Stimulated activated CD4-positive, alpha-beta T cell treated with anti-CD3 and anti-CD28 coated beads, Interleukin-4, amount 100 ng/mL, for 24 hours (primary cell): Measurements from ENCODE around the gene IGFBP4.
A peak's percentile ranks its signal among the peaks of the same experiment; 100 is the strongest.

Experiments
- DNase-seq: peaks from one replicate; pipeline ENCODE4 v3.0.0-alpha.2; 2020

The IGFBP4 gene

GRCh38 chr17:40432864-40433528 is 10.3 kb upstream of the IGFBP4 start:
- DNase-seq, result no peak

GRCh38 chr17:40433551-40434415 is 9.5 kb upstream of the IGFBP4 start:
- peak; percentile 20 for DNase-seq

GRCh38 chr17:40436636-40437035 is 6.6 kb upstream of the IGFBP4 start:
- DNase-seq, result no peak

GRCh38 chr17:40437095-40437732 is 6.0 kb upstream of the IGFBP4 start:
- no peak for DNase-seq

- no peak for DNase-seq
Measured at GRCh38 chr17:40440166-40440565, 3.1 kb upstream of the IGFBP4 start.

- no peak for DNase-seq
Measured at GRCh38 chr17:40442392-40443195, 656 bp upstream of the IGFBP4 start.

- no peak for DNase-seq
Measured at GRCh38 chr17:40443988-40444899, 994 bp downstream of the IGFBP4 start.

- no peak for DNase-seq
Measured at GRCh38 chr17:40445751-40446468, 2.7 kb downstream of the IGFBP4 start.

GRCh38 chr17:40447148-40447644 is 3.9 kb downstream of the IGFBP4 start:
- no peak for DNase-seq

GRCh38 chr17:40447806-40448205 is 4.6 kb downstream of the IGFBP4 start:
- no peak for DNase-seq

GRCh38 chr17:40448213-40448638 is 5.0 kb downstream of the IGFBP4 start:
- DNase-seq, result no peak

GRCh38 chr17:40448639-40449261 is 5.5 kb downstream of the IGFBP4 start:
- DNase-seq, result no peak

- DNase-seq, result peak; percentile 46
Measured at GRCh38 chr17:40450175-40450574, 6.9 kb downstream of the IGFBP4 start.

GRCh38 chr17:40451420-40451819 is 8.2 kb downstream of the IGFBP4 start:
- DNase-seq, result no peak

- DNase-seq, result peak; percentile 14
Measured at GRCh38 chr17:40452216-40452787, 9.1 kb downstream of the IGFBP4 start.

- no peak for DNase-seq
Measured at GRCh38 chr17:40452921-40453378, 9.7 kb downstream of the IGFBP4 start.

GRCh38 chr17:40453881-40454612 is 10.8 kb downstream of the IGFBP4 start:
- no peak for DNase-seq

GRCh38 chr17:40454613-40454995 is 11.4 kb downstream of the IGFBP4 start:
- no peak for DNase-seq

- no peak for DNase-seq
Measured at GRCh38 chr17:40456396-40456951, 13.2 kb downstream of the IGFBP4 start.
